Dendritic cell treated with granulocyte-macrophage colony-stimulating factor and Interleukin-4, amounts not matched to agents 40 ng/mL and 50 ng/mL, for 4 days (primary cell): ENCODE results near the gene MED12L.
"Not testable (repeated sequence)": the region's sequence is repeated elsewhere in the genome, so short reads cannot be mapped to it uniquely, and the experiment has no call there.

Experiments used
- H3K27ac Mint-ChIP-seq: one replicate; pipeline ENCODE4 v1.8.0; 2022; ENCODE audit warnings: mild to moderate bottlenecking, mixed read lengths
- H3K27me3 Mint-ChIP-seq: one replicate; pipeline ENCODE4 v1.8.0; 2022; ENCODE audit warnings: mild to moderate bottlenecking, mixed read lengths
- H3K36me3 Mint-ChIP-seq: one replicate; pipeline ENCODE4 v1.8.0; 2022; ENCODE audit warnings: low read depth, mixed read lengths
- H3K4me1 Mint-ChIP-seq: one replicate; pipeline ENCODE4 v1.8.0; 2022; ENCODE audit warnings: low read depth, mixed read lengths
- H3K4me3 Mint-ChIP-seq: one replicate; pipeline ENCODE4 v1.8.0; 2022; ENCODE audit warnings: mild to moderate bottlenecking, moderate library complexity, mixed read lengths
- H3K9me3 Mint-ChIP-seq: one replicate; pipeline ENCODE4 v1.8.0; 2022; ENCODE audit warnings: mixed read lengths
- intact Hi-C: fragments of 100-400 bp; cut with micrococcal nuclease; formaldehyde crosslinking; loops from one replicate; pipeline ENCODE4 v1.15.0; 2022

MED12L gene

GRCh38 chr3:151159806-151160205 is 74.3 kb downstream of the MED12L start:
- Mint-ChIP-seq H3K36me3 (no peaks in the 10 kb centered on the region), H3K27ac (no peak overlapping the region), H3K27me3 (no peaks in the 10 kb centered on the region), H3K4me3 (no peak overlapping the region), H3K9me3 (no peaks in the 10 kb centered on the region), H3K4me1 (peaks cover 18% of the 10 kb centered on the region)
- intact Hi-C loops = loop anchor here (10.0 kb wide), 1 partner anchor 275 kb away; no protein-coding TSS in a partner anchor

GRCh38 chr3:151165226-151165625 is 79.8 kb downstream of the MED12L start:
- Mint-ChIP-seq H3K27ac (no peak overlapping the region), H3K9me3 (no peaks in the 10 kb centered on the region), H3K27me3 (no peaks in the 10 kb centered on the region), H3K4me1 (peaks cover 35% of the 10 kb centered on the region), H3K4me3 (no peak overlapping the region), H3K36me3 (no peaks in the 10 kb centered on the region)
- intact Hi-C loops = loop anchor here (5.0 to 10.0 kb wide), 2 partner anchors 270 to 672 kb away; no protein-coding TSS in a partner anchor

DNA sequence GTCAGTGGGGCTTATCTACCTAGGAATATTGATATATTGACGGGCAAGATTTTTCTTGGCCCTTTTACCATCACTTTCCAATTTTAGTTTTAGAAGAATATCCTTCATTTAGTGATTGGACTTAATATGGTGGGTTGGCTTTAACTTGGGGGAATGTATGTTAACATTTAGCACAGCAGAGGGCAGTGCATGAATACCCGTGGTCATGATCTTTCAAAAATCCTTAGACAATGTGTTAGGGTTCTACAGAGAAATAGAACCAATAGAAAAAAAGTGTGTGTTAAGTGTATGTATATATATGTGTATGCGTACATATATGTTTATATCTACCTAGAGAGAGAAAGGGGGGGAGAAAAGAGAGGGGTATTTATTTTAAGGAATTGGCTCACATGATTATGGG is 80.7 kb downstream of the MED12L start:
- no peaks in the 10 kb centered on the region for H3K36me3 Mint-ChIP-seq
- no peaks in the 10 kb centered on the region for H3K27me3 Mint-ChIP-seq
- H3K9me3 Mint-ChIP-seq = no peaks in the 10 kb centered on the region
- no peak overlapping the region for H3K4me3 Mint-ChIP-seq
- H3K27ac Mint-ChIP-seq = peak overlapping the region; percentile 25
- peaks cover 35% of the 10 kb centered on the region for H3K4me1 Mint-ChIP-seq
- intact Hi-C loops = loop anchor here (5.0 to 10.0 kb wide), 2 partner anchors 269 to 671 kb away; no protein-coding TSS in a partner anchor

- no peaks in the 10 kb centered on the region for H3K36me3 Mint-ChIP-seq
- H3K27ac Mint-ChIP-seq = peak overlapping the region; percentile 94
- H3K9me3 Mint-ChIP-seq = no peaks in the 10 kb centered on the region
- no peaks in the 10 kb centered on the region for H3K27me3 Mint-ChIP-seq
- intact Hi-C loops = loop anchor here (1.0 to 10.0 kb wide), 4 partner anchors 59 to 669 kb away; no protein-coding TSS in a partner anchor
- peaks cover 47% of the 10 kb centered on the region for H3K4me1 Mint-ChIP-seq
- H3K4me3 Mint-ChIP-seq = no peak overlapping the region
Measured at GRCh38 chr3:151168269-151169094, 83.0 kb downstream of the MED12L start.

- no peaks in the 10 kb centered on the region for H3K9me3 Mint-ChIP-seq
- H3K4me1 Mint-ChIP-seq = peaks cover 50% of the 10 kb centered on the region
- no peaks in the 10 kb centered on the region for H3K27me3 Mint-ChIP-seq
- no peaks in the 10 kb centered on the region for H3K36me3 Mint-ChIP-seq
- H3K4me3 Mint-ChIP-seq = no peak overlapping the region
- H3K27ac Mint-ChIP-seq = peak overlapping the region; percentile 94
- intact Hi-C loops = loop anchor here (1.0 to 10.0 kb wide), 3 partner anchors 58 to 668 kb away; no protein-coding TSS in a partner anchor
Measured at GRCh38 chr3:151169262-151169947, 83.9 kb downstream of the MED12L start.

- peak overlapping the region; percentile 94 for H3K27ac Mint-ChIP-seq
- H3K4me3 Mint-ChIP-seq = peak overlapping the region; percentile 42
- H3K36me3 Mint-ChIP-seq, H3K9me3 Mint-ChIP-seq, H3K27me3 Mint-ChIP-seq: not testable (repeated sequence)
- peaks cover 50% of the 10 kb centered on the region for H3K4me1 Mint-ChIP-seq
- intact Hi-C loops = loop anchor here (1.0 to 10.0 kb wide), 4 partner anchors 37 to 667 kb away; no protein-coding TSS in a partner anchor
Measured at GRCh38 chr3:151169948-151170679, 84.7 kb downstream of the MED12L start.

GRCh38 chr3:151171145-151171757 is 85.8 kb downstream of the MED12L start:
- peak overlapping the region; percentile 0 for H3K4me3 Mint-ChIP-seq
- intact Hi-C loops = loop anchor here (5.0 kb wide), 1 partner anchor 36 kb away; no protein-coding TSS in a partner anchor
- peaks cover 47% of the 10 kb centered on the region for H3K4me1 Mint-ChIP-seq
- H3K36me3 Mint-ChIP-seq = no peaks in the 10 kb centered on the region
- no peaks in the 10 kb centered on the region for H3K9me3 Mint-ChIP-seq
- peak overlapping the region; percentile 94 for H3K27ac Mint-ChIP-seq
- H3K27me3 Mint-ChIP-seq = no peaks in the 10 kb centered on the region

GRCh38 chr3:151174351-151174750 is 88.9 kb downstream of the MED12L start:
- Mint-ChIP-seq H3K27me3 (no peaks in the 10 kb centered on the region), H3K4me3 (no peak overlapping the region)
- intact Hi-C loops = loop anchor here (5.0 kb wide), 1 partner anchor 33 kb away; no protein-coding TSS in a partner anchor

GRCh38 chr3:151175952-151176351 is 90.5 kb downstream of the MED12L start:
- H3K36me3 Mint-ChIP-seq = no peaks in the 10 kb centered on the region
- H3K4me1 Mint-ChIP-seq = peaks cover 36% of the 10 kb centered on the region
- H3K9me3 Mint-ChIP-seq = no peaks in the 10 kb centered on the region
- no peak overlapping the region for H3K4me3 Mint-ChIP-seq
- intact Hi-C loops = no loop called here
- H3K27me3 Mint-ChIP-seq = no peaks in the 10 kb centered on the region
- no peak overlapping the region for H3K27ac Mint-ChIP-seq

More at GRCh38 chr3:151174351-151174750, 88.9 kb downstream of the MED12L start:
- Mint-ChIP-seq H3K36me3 (no peaks in the 10 kb centered on the region), H3K4me1 (peaks cover 44% of the 10 kb centered on the region), H3K27ac (peak overlapping the region; percentile 63), H3K9me3 (no peaks in the 10 kb centered on the region)

GRCh38 chr3:151178208-151178845 is 92.9 kb downstream of the MED12L start:
- Mint-ChIP-seq H3K9me3 (no peaks in the 10 kb centered on the region), H3K4me1 (peaks cover 34% of the 10 kb centered on the region), H3K27me3 (no peaks in the 10 kb centered on the region), H3K4me3 (no peak overlapping the region), H3K27ac (no peak overlapping the region), H3K36me3 (no peaks in the 10 kb centered on the region)
- intact Hi-C loops = no loop called here

GRCh38 chr3:151182349-151183079 is 97.0 kb downstream of the MED12L start:
- intact Hi-C loops = no loop called here
- H3K4me1 Mint-ChIP-seq = peaks cover 51% of the 10 kb centered on the region
- H3K4me3 Mint-ChIP-seq = no peak overlapping the region
- H3K36me3 Mint-ChIP-seq = no peaks in the 10 kb centered on the region
- H3K27me3 Mint-ChIP-seq = no peaks in the 10 kb centered on the region
- H3K9me3 Mint-ChIP-seq = no peaks in the 10 kb centered on the region
- peak overlapping the region; percentile 79 for H3K27ac Mint-ChIP-seq

- intact Hi-C loops = no loop called here
Measured at GRCh38 chr3:151183265-151183671, 97.8 kb downstream of the MED12L start.

More at GRCh38 chr3:151183265-151183671, 97.8 kb downstream of the MED12L start:
- Mint-ChIP-seq H3K9me3 (no peaks in the 10 kb centered on the region), H3K27ac (peak overlapping the region; percentile 79), H3K36me3 (no peaks in the 10 kb centered on the region), H3K4me1 (peaks cover 56% of the 10 kb centered on the region), H3K4me3 (peak overlapping the region; percentile 35), H3K27me3 (no peaks in the 10 kb centered on the region)
